Activated naive CD4-positive, alpha-beta T cell treated with anti-CD3 and anti-CD28 coated beads, Interleukin-2, amount 10 ng/mL, durations not matched to agents 7 days and 5 days (primary cell): ENCODE results near the gene OTULIN.

Experiments used
- CTCF ChIA-PET: fragments of 350-600 bp; sonication (Branson Sonifier 250); formaldehyde crosslinking; loops from one replicate; lab custom pipeline; 2021; ENCODE audit warnings: antibody characterized with exemption; lab: Charles Lee
- DNase-seq: peaks from one replicate; pipeline ENCODE4 v3.0.0-alpha.2; 2020
- H3K27ac Mint-ChIP-seq: one replicate; pipeline ENCODE4 v1.8.0; 2021; ENCODE audit warnings: mild to moderate bottlenecking, moderate library complexity, mixed read lengths
- H3K27me3 Mint-ChIP-seq: one replicate; pipeline ENCODE4 v1.8.0; 2021; ENCODE audit warnings: mild to moderate bottlenecking, mixed read lengths
- H3K36me3 Mint-ChIP-seq: one replicate; pipeline ENCODE4 v1.8.0; 2021; ENCODE audit warnings: mixed read lengths
- H3K4me1 Mint-ChIP-seq: one replicate; pipeline ENCODE4 v1.8.0; 2021; ENCODE audit warnings: mixed read lengths
- H3K4me3 Mint-ChIP-seq: one replicate; pipeline ENCODE4 v1.8.0; 2021; ENCODE audit warnings: mild to moderate bottlenecking, moderate library complexity, mixed read lengths
- H3K9me3 Mint-ChIP-seq: one replicate; pipeline ENCODE4 v1.8.0; 2021; ENCODE audit warnings: mixed read lengths

Gene OTULIN

GRCh38 chr5:14664270-14665100 lies at the start of gene OTULIN:
Gene OTULIN (plus strand): TSS chr5:14664718. CDS start chr5:14664826, 108 bp downstream.
- Mint-ChIP-seq H3K4me1 (peaks cover 76% of the 10 kb centered on the region), H3K9me3 (peaks cover 3% of the 10 kb centered on the region), H3K4me3 (peak within 1 kb of the TSS; percentile 86), H3K27ac (peak within 1 kb of the TSS; percentile 97), H3K36me3 (peaks cover 37% of the 10 kb centered on the region), H3K27me3 (no peaks in the 10 kb centered on the region)
- CTCF ChIA-PET = no interaction called here
- DNase-seq = peak; percentile 91

DNA sequence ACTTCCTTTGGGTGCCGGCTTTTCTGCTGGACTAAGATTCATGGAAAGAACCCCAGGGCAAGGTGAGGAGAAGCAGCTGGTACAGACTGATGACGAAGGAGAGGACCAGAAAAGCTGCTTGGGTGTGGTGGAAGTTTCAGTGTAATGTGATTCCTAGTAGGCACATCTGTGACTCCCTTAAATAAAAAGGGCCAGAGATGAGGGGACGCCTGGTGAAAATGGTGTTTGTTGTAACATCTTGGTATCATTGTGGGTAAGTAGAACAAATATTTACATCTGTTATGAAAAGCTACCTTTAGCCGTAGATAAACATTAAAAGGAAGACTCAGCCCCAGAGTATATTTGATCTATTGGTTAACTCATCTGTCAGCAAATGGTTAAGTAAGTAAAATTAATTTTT lies 49.2 kb upstream of the OTULIN start:
- H3K36me3 Mint-ChIP-seq = peaks cover 57% of the 10 kb centered on the region
- no peaks in the 10 kb centered on the region for H3K4me1 Mint-ChIP-seq
- no peaks in the 10 kb centered on the region for H3K27me3 Mint-ChIP-seq
- no peak overlapping the region for H3K4me3 Mint-ChIP-seq
- no peak overlapping the region for H3K27ac Mint-ChIP-seq
- no peak for DNase-seq
- CTCF ChIA-PET = no interaction called here
- peaks cover 3% of the 10 kb centered on the region for H3K9me3 Mint-ChIP-seq

DNA sequence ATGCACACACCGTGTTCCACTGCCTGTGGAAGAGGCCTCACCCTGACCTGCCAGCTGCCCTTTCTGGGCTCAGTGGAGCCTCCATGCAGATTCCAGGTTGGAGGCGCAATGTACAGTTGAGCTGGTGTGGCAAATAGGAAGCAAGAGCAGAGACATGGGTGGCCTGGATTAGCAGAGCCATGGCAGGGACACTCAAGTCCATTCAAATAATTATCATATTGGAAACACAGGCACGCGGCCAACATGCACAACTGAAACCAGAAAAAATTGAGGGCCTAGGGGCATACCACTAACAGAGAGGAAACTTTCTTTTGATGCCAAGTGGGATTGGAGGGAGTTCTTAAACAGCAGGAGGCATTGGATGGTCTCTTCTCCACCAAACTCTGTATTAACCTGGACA lies 47.1 kb upstream of the OTULIN start:
- peaks cover 55% of the 10 kb centered on the region for H3K36me3 Mint-ChIP-seq
- CTCF ChIA-PET = no interaction called here
- H3K4me3 Mint-ChIP-seq = no peak overlapping the region
- H3K4me1 Mint-ChIP-seq = no peaks in the 10 kb centered on the region
- no peak overlapping the region for H3K27ac Mint-ChIP-seq
- DNase-seq = no peak
- no peaks in the 10 kb centered on the region for H3K27me3 Mint-ChIP-seq
- H3K9me3 Mint-ChIP-seq = peaks cover 10% of the 10 kb centered on the region

DNA sequence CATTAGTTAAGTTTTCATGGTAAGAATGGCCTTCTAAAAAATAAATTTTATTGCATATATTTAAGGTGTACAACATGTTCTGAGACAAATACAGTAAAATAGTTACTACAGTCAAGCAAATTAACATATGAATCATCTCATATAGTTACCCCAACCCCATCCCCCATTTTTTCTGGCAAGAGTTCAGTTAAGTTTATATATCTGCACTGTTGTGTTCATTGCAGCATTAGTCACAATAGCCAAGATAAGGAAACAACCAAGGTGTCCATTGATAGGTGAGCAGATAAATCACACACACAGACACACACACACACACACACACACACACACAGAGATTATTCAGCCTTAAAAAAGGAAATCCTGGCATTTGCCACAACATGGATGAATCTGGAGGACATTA lies 37.2 kb upstream of the OTULIN start:
- Mint-ChIP-seq H3K4me1 (no peaks in the 10 kb centered on the region), H3K27ac (no peak overlapping the region)
- CTCF ChIA-PET = no interaction called here

GRCh38 chr5:14628346-14628745 lies 36.2 kb upstream of the OTULIN start:
- no peaks in the 10 kb centered on the region for H3K27me3 Mint-ChIP-seq
- H3K4me3 Mint-ChIP-seq = no peak overlapping the region
- H3K4me1 Mint-ChIP-seq = no peaks in the 10 kb centered on the region
- CTCF ChIA-PET = interaction anchor here (0.6 kb wide), 1 partner anchor 263 kb away, joined by 3 read pairs; no protein-coding TSS in a partner anchor
- H3K9me3 Mint-ChIP-seq = peaks cover 5% of the 10 kb centered on the region
- H3K27ac Mint-ChIP-seq = no peak overlapping the region
- no peaks in the 10 kb centered on the region for H3K36me3 Mint-ChIP-seq
- DNase-seq = peak; percentile 84

More for the DNA sequence above, 37.2 kb upstream of the OTULIN start:
- Mint-ChIP-seq H3K36me3 (no peaks in the 10 kb centered on the region), H3K27me3 (no peaks in the 10 kb centered on the region), H3K9me3 (peaks cover 5% of the 10 kb centered on the region), H3K4me3 (no peak overlapping the region)
- no peak for DNase-seq

- no peak overlapping the region for H3K4me3 Mint-ChIP-seq
- CTCF ChIA-PET = interaction anchor here (0.6 kb wide), 1 partner anchor 212 kb away, joined by 3 read pairs; no protein-coding TSS in a partner anchor
- DNase-seq = no peak
- peaks cover 5% of the 10 kb centered on the region for H3K9me3 Mint-ChIP-seq
- H3K4me1 Mint-ChIP-seq = no peaks in the 10 kb centered on the region
- H3K27me3 Mint-ChIP-seq = no peaks in the 10 kb centered on the region
- H3K27ac Mint-ChIP-seq = no peak overlapping the region
- no peaks in the 10 kb centered on the region for H3K36me3 Mint-ChIP-seq
Observed at GRCh38 chr5:14630671-14631070, 33.8 kb upstream of the OTULIN start.

DNA sequence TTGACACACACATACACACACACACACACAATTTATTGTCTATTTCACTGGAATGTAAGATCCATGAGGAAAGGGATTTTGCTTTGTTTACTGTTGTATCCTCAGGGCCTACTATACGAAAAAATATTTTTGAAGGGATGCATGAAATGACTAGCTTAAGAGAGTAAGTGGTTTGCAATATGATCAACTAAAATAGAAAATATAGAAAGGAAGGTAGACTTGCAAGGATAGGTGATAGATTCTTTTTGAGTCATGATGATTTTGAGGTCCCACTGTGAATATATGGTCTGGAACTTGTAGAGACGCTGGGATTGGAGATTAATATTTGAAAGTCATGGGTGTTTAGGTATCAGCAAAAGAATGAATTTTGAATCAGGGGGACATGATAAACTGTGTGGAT lies 28.9 kb upstream of the OTULIN start:
- CTCF ChIA-PET = no interaction called here
- H3K4me3 Mint-ChIP-seq = no peak overlapping the region
- peaks cover 7% of the 10 kb centered on the region for H3K27me3 Mint-ChIP-seq
- H3K9me3 Mint-ChIP-seq = no peaks in the 10 kb centered on the region
- no peaks in the 10 kb centered on the region for H3K4me1 Mint-ChIP-seq
- H3K27ac Mint-ChIP-seq = no peak overlapping the region
- H3K36me3 Mint-ChIP-seq = no peaks in the 10 kb centered on the region
- no peak for DNase-seq

- CTCF ChIA-PET = interaction anchor here (1.7 to 1.9 kb wide), 2 partner anchors 284 to 290 kb away, joined by 3 to 7 read pairs; no protein-coding TSS in a partner anchor
Observed at GRCh38 chr5:14640765-14641164, 23.8 kb upstream of the OTULIN start.

DNA sequence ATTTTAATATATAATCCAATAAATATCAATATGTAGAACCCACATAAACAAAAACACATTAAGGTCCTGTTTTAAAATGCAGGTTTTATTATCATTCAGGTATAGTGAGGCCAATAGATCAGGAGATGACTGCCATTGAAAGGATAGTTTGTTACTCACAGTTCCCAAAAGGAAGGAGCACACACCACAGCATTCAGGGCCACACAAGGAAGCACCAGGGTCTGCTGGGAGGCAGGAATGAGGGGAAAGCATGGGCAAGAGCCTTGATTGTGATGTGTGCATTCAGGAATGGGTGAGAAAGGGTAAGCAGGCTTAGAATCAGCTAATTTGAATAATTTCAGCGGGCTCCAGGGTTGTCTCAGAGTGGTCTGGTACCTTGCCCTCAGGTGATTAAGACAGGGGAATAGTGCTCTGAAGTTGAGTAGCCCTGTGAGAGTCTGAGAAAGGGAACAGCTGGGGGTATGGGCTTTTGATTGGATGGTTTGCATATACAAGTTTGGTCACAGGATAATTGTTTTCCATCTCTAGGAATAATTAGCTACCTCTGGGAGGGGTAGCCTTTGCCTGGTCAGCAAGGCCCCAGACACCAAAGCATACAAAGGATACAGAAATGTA lies 19.8 kb upstream of the OTULIN start:
- Mint-ChIP-seq H3K4me3 (no peak overlapping the region), H3K36me3 (no peaks in the 10 kb centered on the region), H3K27me3 (peaks cover 28% of the 10 kb centered on the region), H3K4me1 (peaks cover 9% of the 10 kb centered on the region), H3K9me3 (no peaks in the 10 kb centered on the region), H3K27ac (no peak overlapping the region)
- DNase-seq = no peak
- CTCF ChIA-PET = interaction anchor here (0.6 to 7.9 kb wide), 5 partner anchors 9 to 285 kb away, joined by 3 to 240 read pairs (median 3); no protein-coding TSS in a partner anchor

More at GRCh38 chr5:14640765-14641164, 23.8 kb upstream of the OTULIN start:
- Mint-ChIP-seq H3K27me3 (peaks cover 23% of the 10 kb centered on the region), H3K4me3 (no peak overlapping the region), H3K9me3 (no peaks in the 10 kb centered on the region), H3K27ac (no peak overlapping the region), H3K36me3 (no peaks in the 10 kb centered on the region), H3K4me1 (no peaks in the 10 kb centered on the region)
- DNase-seq = no peak

DNA sequence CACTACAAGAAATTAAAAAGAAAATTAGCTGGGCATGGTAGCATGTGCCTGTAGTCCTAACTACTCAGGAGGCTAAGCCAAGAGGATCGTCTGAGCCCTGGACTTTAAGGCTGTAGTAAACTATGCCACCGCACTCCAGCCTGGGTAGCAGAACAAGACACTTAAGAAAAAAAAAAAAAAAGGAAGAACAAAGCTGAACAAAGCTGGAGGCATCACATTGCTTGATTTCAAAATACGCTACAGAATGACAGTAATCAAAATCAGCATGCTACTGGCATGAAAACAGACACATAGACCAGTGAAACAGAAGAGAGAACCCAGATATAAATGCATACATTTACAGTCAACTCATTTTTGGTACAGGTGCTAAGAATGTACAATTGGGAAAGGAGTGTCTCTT lies 14.5 kb upstream of the OTULIN start:
- CTCF ChIA-PET = interaction anchor here (1.1 to 7.9 kb wide), 8 partner anchors 11 to 298 kb away, joined by 3 to 240 read pairs (median 10); no protein-coding TSS in a partner anchor
- DNase-seq = no peak
- Mint-ChIP-seq H3K36me3 (no peaks in the 10 kb centered on the region), H3K4me1 (peaks cover 11% of the 10 kb centered on the region), H3K9me3 (no peaks in the 10 kb centered on the region), H3K4me3 (no peak overlapping the region), H3K27ac (no peak overlapping the region), H3K27me3 (peaks cover 37% of the 10 kb centered on the region)

- Mint-ChIP-seq H3K36me3 (no peaks in the 10 kb centered on the region), H3K27ac (no peak overlapping the region), H3K4me3 (no peak overlapping the region), H3K4me1 (peaks cover 19% of the 10 kb centered on the region), H3K9me3 (no peaks in the 10 kb centered on the region), H3K27me3 (peaks cover 17% of the 10 kb centered on the region)
- CTCF ChIA-PET = interaction anchor here (0.7 to 4.8 kb wide), 3 partner anchors 256 to 510 kb away, joined by 3 to 24 read pairs (median 4); no protein-coding TSS in a partner anchor
- peak; percentile 29 for DNase-seq
Observed at GRCh38 chr5:14655146-14655741, 9.3 kb upstream of the OTULIN start.

GRCh38 chr5:14656898-14657297 lies 7.6 kb upstream of the OTULIN start:
- Mint-ChIP-seq H3K9me3 (peaks cover 3% of the 10 kb centered on the region), H3K27ac (no peak overlapping the region), H3K4me1 (peaks cover 34% of the 10 kb centered on the region), H3K27me3 (peaks cover 6% of the 10 kb centered on the region), H3K4me3 (no peak overlapping the region), H3K36me3 (peaks cover 7% of the 10 kb centered on the region)
- no peak for DNase-seq
- CTCF ChIA-PET = interaction anchor here (1.0 to 4.8 kb wide), 4 partner anchors 8 to 295 kb away, joined by 3 to 24 read pairs (median 6); no protein-coding TSS in a partner anchor

DNA sequence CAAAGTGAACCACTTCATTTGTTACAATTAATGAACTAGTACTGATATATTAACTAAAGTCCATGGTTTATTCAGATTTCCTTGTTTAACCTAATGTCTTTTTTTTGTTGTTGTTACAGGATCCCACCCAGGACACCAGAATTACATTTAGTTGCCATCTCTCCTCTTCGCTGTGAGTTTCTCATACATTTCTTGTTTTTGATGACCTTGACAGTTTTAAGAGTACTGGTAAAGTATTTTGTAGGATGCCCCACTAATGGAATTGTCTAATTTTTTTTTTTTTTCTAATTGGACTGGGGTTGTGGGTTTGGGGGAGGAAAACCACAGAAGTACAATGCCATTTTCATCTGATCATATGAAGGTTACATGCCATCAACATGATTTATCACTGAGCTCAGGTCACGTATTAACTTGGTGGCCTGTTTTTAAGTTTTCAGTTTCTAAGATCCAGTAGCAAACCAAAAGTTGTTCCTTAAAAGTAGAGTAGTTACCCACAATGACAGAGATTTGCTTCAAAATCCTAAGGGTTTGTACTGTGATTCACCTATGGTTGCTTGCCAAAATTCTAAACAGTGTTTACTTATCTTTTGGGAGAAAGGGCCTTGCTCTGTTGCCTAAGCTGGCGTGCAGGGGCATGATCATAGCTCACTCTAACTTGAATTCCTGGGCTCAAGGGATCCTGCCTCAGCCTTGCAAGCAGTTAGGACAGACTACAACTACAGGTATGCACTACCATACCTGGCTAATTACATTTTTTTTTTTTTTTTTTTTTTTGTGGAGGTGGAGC lies 4.5 kb upstream of the OTULIN start:
- no peak for DNase-seq
- Mint-ChIP-seq H3K9me3 (peaks cover 3% of the 10 kb centered on the region), H3K27me3 (no peaks in the 10 kb centered on the region), H3K36me3 (peaks cover 20% of the 10 kb centered on the region), H3K4me1 (peaks cover 52% of the 10 kb centered on the region), H3K4me3 (no peak overlapping the region), H3K27ac (no peak overlapping the region)
- CTCF ChIA-PET = no interaction called here
